HEK293T (cell line): ENCODE measurements around the gene ADAMTS4.

ENCODE experiments used
- HDGF ChIP-seq: fragments of 450-650 bp; IDR thresholded peaks from 2 replicates; pipeline ENCODE4 v1.6.1; 2017; ENCODE audit warnings: antibody characterized with exemption, borderline replicate concordance
- NFRKB ChIP-seq: fragments of 450-650 bp; IDR thresholded peaks from 2 replicates; pipeline ENCODE4 v1.6.1; 2016; ENCODE audit warnings: mild to moderate bottlenecking, moderate library complexity

GRCh38 chr1:161185732-161186311, 13.0 kb downstream of the ADAMTS4 start:
- TF ChIP-seq NFRKB, result no peak
- no peak for TF ChIP-seq HDGF
